ENCODE data around the gene HS3ST5.

- TF ChIP-seq, protein P1, sequence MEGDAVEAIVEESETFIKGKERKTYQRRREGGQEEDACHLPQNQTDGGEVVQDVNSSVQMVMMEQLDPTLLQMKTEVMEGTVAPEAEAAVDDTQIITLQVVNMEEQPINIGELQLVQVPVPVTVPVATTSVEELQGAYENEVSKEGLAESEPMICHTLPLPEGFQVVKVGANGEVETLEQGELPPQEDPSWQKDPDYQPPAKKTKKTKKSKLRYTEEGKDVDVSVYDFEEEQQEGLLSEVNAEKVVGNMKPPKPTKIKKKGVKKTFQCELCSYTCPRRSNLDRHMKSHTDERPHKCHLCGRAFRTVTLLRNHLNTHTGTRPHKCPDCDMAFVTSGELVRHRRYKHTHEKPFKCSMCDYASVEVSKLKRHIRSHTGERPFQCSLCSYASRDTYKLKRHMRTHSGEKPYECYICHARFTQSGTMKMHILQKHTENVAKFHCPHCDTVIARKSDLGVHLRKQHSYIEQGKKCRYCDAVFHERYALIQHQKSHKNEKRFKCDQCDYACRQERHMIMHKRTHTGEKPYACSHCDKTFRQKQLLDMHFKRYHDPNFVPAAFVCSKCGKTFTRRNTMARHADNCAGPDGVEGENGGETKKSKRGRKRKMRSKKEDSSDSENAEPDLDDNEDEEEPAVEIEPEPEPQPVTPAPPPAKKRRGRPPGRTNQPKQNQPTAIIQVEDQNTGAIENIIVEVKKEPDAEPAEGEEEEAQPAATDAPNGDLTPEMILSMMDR (conservative IDR thresholded peaks at IDR 0.05 in 1 of 2, IDR thresholded peaks at IDR 0.05 in 1 of 2; ENCODE audit: low read depth in 1 of 2, low read length in 2 of 2), result no peak
- TF ChIP-seq EZH2 (IDR thresholded peaks at IDR 0.05; ENCODE audit: low read length, missing control alignments), result no peak
These were observed 171.3 kb downstream of the HS3ST5 start for GRCh38 chr6:114171473-114171872.

All from fibroblast of lung (primary cell).